GM12878 (cell line): ENCODE results near the gene STK11. TPM values are rescaled to one million over a fixed set of nuclear protein-coding genes. Genes with fewer than 3 reads are reported as not detected.
A peak's percentile ranks its signal among the peaks of the same experiment; 100 is the strongest.

ENCODE experiments used
- BACH1 ChIP-seq: fragments of 450-650 bp; IDR thresholded peaks from 2 replicates; pipeline ENCODE4 v1.6.1; 2017; ENCODE audit warnings: mild to moderate bottlenecking, borderline replicate concordance
- BHLHE40 ChIP-seq, 2 experiments: fragments of 450-650 bp in 1 of 2; IDR thresholded peaks; 2 replicates each; pipeline ENCODE4 v1.6.1; 2011 to 2017; ENCODE audit warnings: low read depth in 2 of 2, borderline replicate concordance in 1 of 2, improper control_type of control experiment in 1 of 2, low read length in 1 of 2, mild to moderate bottlenecking in 1 of 2
- DPF2 ChIP-seq: fragments of 450-650 bp; IDR thresholded peaks from 2 replicates; pipeline ENCODE4 v1.6.1; 2017; ENCODE audit warnings: mild to moderate bottlenecking
- E2F4 ChIP-seq: IDR thresholded peaks from 2 replicates; pipeline ENCODE4 v1.6.1; 2012; ENCODE audit warnings: low read depth, low read length, improper control_type of control experiment
- ETV6 ChIP-seq, 2 experiments: fragments of 450-650 bp in 1 of 2; IDR thresholded peaks in 1 of 2; conservative IDR thresholded peaks in 1 of 2; 2 replicates each; pipeline ENCODE4 v1.6.1; 2014; ENCODE audit warnings: antibody characterized with exemption in 1 of 2, borderline replicate concordance in 1 of 2, low read depth in 1 of 2, mild to moderate bottlenecking in 1 of 2, moderate library complexity in 1 of 2
- FOXM1 ChIP-seq: IDR thresholded peaks from 2 replicates; pipeline ENCODE4 v1.6.1; 2012; ENCODE audit warnings: low read depth, mild to moderate bottlenecking, inconsistent platforms, low read length, moderate library complexity
- GATAD2B ChIP-seq: fragments of 450-650 bp; conservative IDR thresholded peaks from 2 replicates; pipeline ENCODE4 v1.6.1; 2017; ENCODE audit warnings: low read depth, mild to moderate bottlenecking, moderate library complexity
- IRF4 ChIP-seq: IDR thresholded peaks from 2 replicates; pipeline ENCODE4 v1.6.1; 2011; ENCODE audit warnings: low read depth, low read length
- MAX ChIP-seq: IDR thresholded peaks from 2 replicates; pipeline ENCODE4 v1.6.1; 2012; ENCODE audit warnings: low read depth, low read length, improper control_type of control experiment
- MEF2B ChIP-seq: fragments of 450-650 bp; IDR thresholded peaks from 2 replicates; pipeline ENCODE4 v1.6.1; 2018; ENCODE audit warnings: mild to moderate bottlenecking, moderate library complexity; ENCODE audit not compliant: partially characterized antibody, poor library complexity, severe bottlenecking
- NR2C1 ChIP-seq: fragments of 450-650 bp; IDR thresholded peaks from 2 replicates; pipeline ENCODE4 v1.6.1; 2017; ENCODE audit warnings: antibody characterized with exemption, mild to moderate bottlenecking, moderate library complexity
- POU2F2 ChIP-seq: IDR thresholded peaks from 3 replicates; pipeline ENCODE4 v1.6.1; 2011; ENCODE audit warnings: low read depth, mild to moderate bottlenecking, low read length, borderline replicate concordance
- RBBP5 ChIP-seq: fragments of 200-600 bp; sonication (generic); conservative IDR thresholded peaks from 2 replicates; pipeline ENCODE4 v1.6.1; 2016
- SMARCA5 ChIP-seq: fragments of 450-650 bp; IDR thresholded peaks from 2 replicates; pipeline ENCODE4 v1.6.1; 2017; ENCODE audit warnings: mild to moderate bottlenecking
- SREBF2 ChIP-seq: IDR thresholded peaks from 2 replicates; pipeline ENCODE4 v1.6.1; 2012; ENCODE audit warnings: mild to moderate bottlenecking, low read length
- ZBTB40 ChIP-seq: fragments of 450-650 bp; IDR thresholded peaks from 2 replicates; pipeline ENCODE4 v1.6.1; 2016; ENCODE audit warnings: mild to moderate bottlenecking, moderate library complexity, borderline replicate concordance
- polyA plus RNA-seq, 11 experiments: library from polyadenylated mRNA; depleted of rRNA in 4 of 11; unstranded in 6 of 11; stranded (reverse) in 5 of 11; fragments of >200 nt; fragmentation: Nextera tagmentation in 4 of 11; fragmentation: Illumina TruSeq in 1 of 11; extraction: Ambion mirVana in 4 of 11; extraction: Trizol in 1 of 11; gene quantifications; 1 replicate in 1 of 11; 2 replicates in 10 of 11; pipeline versions ENCODE4 v1.2.1 to v1.2.3, GENCODE V29; 2011 to 2016; ENCODE audit warnings: inconsistent platforms in 2 of 11, missing spikeins in 2 of 11, low read depth in 1 of 11
- total RNA-seq, 4 experiments: library from RNA; depleted of rRNA in 3 of 4; stranded (reverse); fragments of >200 nt in 3 of 4; fragmentation: Illumina TruSeq in 1 of 4; extraction: Trizol in 1 of 4; gene quantifications; 2 replicates each; pipeline versions ENCODE4 v1.2.1 to v1.2.3, GENCODE V29; 2013 to 2021
- TF ChIP-seq, protein P1 (sequence below): fragments of 450-650 bp; IDR thresholded peaks from 2 replicates; pipeline ENCODE4 v1.6.1; 2014; ENCODE audit warnings: mild to moderate bottlenecking
- TF ChIP-seq, protein P2 (sequence below): fragments of 450-650 bp; IDR thresholded peaks from 2 replicates; pipeline ENCODE4 v1.6.1; 2016; ENCODE audit warnings: mild to moderate bottlenecking
- TF ChIP-seq, protein P3 (sequence below): IDR thresholded peaks from 2 replicates; pipeline ENCODE4 v1.6.1; 2011; ENCODE audit warnings: low read depth, mild to moderate bottlenecking, low read length, moderate library complexity, borderline replicate concordance; ENCODE audit errors: extremely low read depth
- TF ChIP-seq, protein P4 (sequence below): IDR thresholded peaks from 2 replicates; pipeline ENCODE4 v1.6.1; 2012; ENCODE audit warnings: low read length, inconsistent platforms

Gene STK11
- total and polyA plus RNA-seq, 10 of the 15 experiments (the other 5 are each of a cell fraction or from before 2014, with no cell fraction given): 0.33 to 71.0 (median 23.8) TPM

DNA sequence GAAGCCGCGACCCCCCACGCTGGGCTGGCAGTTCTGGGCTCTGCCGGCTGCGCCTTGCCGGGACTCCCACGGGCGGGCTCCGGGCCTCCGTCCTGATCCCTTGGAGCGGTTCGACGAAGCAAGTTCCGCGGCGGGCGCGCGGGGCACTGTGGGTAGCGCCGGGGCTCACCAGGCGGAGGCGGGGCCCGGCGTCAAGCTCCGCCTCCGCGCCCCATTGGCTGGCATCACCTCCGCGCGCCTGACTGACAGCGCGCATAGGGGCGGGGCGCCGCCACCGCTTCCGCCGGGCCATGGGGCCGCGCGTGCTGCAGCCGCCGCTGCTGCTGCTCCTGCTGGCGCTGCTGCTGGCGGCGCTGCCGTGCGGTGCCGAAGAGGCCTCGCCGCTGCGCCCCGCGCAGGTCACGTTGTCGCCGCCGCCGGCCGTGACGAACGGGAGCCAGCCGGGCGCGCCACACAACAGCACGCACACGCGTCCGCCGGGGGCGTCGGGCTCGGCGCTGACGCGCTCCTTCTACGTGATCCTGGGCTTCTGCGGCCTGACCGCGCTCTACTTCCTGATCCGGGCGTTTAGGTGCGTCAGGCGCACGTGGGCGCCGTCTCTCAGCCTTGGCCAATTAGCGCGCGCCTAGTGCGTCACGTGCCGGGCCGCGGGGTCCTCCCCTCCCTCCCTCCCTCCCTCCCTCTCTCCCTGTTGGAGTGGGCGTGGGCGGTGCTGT lies 69.8 kb downstream of the STK11 start, which contains the start of gene FAM174C (continued):
- TF ChIP-seq, protein P1, sequence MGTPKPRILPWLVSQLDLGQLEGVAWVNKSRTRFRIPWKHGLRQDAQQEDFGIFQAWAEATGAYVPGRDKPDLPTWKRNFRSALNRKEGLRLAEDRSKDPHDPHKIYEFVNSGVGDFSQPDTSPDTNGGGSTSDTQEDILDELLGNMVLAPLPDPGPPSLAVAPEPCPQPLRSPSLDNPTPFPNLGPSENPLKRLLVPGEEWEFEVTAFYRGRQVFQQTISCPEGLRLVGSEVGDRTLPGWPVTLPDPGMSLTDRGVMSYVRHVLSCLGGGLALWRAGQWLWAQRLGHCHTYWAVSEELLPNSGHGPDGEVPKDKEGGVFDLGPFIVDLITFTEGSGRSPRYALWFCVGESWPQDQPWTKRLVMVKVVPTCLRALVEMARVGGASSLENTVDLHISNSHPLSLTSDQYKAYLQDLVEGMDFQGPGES: peak; percentile 16; the same call in 1 of the 2 replicates
- 0 out of 3 replicates have a peak, but pooled peaks have one; percentile 46 for TF ChIP-seq POU2F2
- TF ChIP-seq, protein P2, sequence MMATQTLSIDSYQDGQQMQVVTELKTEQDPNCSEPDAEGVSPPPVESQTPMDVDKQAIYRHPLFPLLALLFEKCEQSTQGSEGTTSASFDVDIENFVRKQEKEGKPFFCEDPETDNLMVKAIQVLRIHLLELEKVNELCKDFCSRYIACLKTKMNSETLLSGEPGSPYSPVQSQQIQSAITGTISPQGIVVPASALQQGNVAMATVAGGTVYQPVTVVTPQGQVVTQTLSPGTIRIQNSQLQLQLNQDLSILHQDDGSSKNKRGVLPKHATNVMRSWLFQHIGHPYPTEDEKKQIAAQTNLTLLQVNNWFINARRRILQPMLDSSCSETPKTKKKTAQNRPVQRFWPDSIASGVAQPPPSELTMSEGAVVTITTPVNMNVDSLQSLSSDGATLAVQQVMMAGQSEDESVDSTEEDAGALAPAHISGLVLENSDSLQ: peak; percentile 96
- no peak for TF ChIP-seq MEF2B
- peak; percentile 100 for TF ChIP-seq DPF2
- peak; percentile 100 for TF ChIP-seq SMARCA5
- peak; percentile 99 for TF ChIP-seq GATAD2B
- peak; percentile 94 for TF ChIP-seq BACH1
- no peak for TF ChIP-seq SREBF2
- no peak for TF ChIP-seq FOXM1
- TF ChIP-seq, protein P3, sequence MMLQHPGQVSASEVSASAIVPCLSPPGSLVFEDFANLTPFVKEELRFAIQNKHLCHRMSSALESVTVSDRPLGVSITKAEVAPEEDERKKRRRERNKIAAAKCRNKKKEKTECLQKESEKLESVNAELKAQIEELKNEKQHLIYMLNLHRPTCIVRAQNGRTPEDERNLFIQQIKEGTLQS: peak; percentile 98
- no peak for TF ChIP-seq ETV6 (conservative IDR thresholded peaks at IDR 0.05 in 1 of 2, IDR thresholded peaks at IDR 0.05 in 1 of 2; ENCODE audit: borderline replicate concordance in 1 of 2, low read depth in 1 of 2)
- peak; percentile 42 for TF ChIP-seq NR2C1
- TF ChIP-seq, protein P4, sequence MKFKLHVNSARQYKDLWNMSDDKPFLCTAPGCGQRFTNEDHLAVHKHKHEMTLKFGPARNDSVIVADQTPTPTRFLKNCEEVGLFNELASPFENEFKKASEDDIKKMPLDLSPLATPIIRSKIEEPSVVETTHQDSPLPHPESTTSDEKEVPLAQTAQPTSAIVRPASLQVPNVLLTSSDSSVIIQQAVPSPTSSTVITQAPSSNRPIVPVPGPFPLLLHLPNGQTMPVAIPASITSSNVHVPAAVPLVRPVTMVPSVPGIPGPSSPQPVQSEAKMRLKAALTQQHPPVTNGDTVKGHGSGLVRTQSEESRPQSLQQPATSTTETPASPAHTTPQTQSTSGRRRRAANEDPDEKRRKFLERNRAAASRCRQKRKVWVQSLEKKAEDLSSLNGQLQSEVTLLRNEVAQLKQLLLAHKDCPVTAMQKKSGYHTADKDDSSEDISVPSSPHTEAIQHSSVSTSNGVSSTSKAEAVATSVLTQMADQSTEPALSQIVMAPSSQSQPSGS: no peak
- no peak for TF ChIP-seq E2F4
- peak; percentile 88 to 97 for TF ChIP-seq BHLHE40 (IDR thresholded peaks at IDR 0.05; ENCODE audit: borderline replicate concordance in 1 of 2, low read depth in 2 of 2, low read length in 1 of 2)
- no peak for TF ChIP-seq RBBP5
- TF ChIP-seq ZBTB40: no peak
- TF ChIP-seq MAX: peak; percentile 97
- TF ChIP-seq IRF4: no peak
